SK-N-SH (cell line): ENCODE results near the gene GALNT18. TPM values are rescaled to one million over a fixed set of nuclear protein-coding genes. Genes with fewer than 3 reads are reported as not detected.

ENCODE experiments used
- CTCF ChIA-PET: fragments of 300-600, 350-600 bp; formaldehyde crosslinking; extraction: SDS; loops from one replicate; lab custom pipeline; 2021; lab: Yijun Ruan, JAX
- POLR2A ChIA-PET: fragments of 350-600 bp; sonication (Branson Sonifier 250); formaldehyde crosslinking; extraction: SDS; loops from one replicate; lab custom pipeline; 2020; ENCODE audit warnings: antibody characterized with exemption, inconsistent platforms; lab: Yijun Ruan, JAX
- DNase-seq: peaks from one replicate; pipeline ENCODE4 v3.0.0; 2012
- H2AFZ ChIP-seq: fragments of 200-600 bp; sonication (generic); 2 replicates; pipeline ENCODE4 v1.8.1; 2016; ENCODE audit warnings: antibody characterized with exemption, mild to moderate bottlenecking, low read depth
- H3F3A ChIP-seq: fragments of 200-600 bp; sonication (generic); replicated peaks from 2 replicates; pipeline ENCODE3; 2016; ENCODE audit warnings: antibody characterized with exemption, mild to moderate bottlenecking; ENCODE audit not compliant: insufficient read depth
- H3K27ac ChIP-seq, 2 experiments: fragments of 200-500 bp in 1 of 2; fragments of 200-600 bp in 1 of 2; sonication (Bioruptor generic) in 1 of 2; sonication (generic), shearing (Covaris generic) in 1 of 2; 2 replicates each; pipeline versions ENCODE4 v1.5.1 to v1.6.1; 2014 to 2016; ENCODE audit warnings: low read depth in 2 of 2, inconsistent platforms in 1 of 2, low read length in 1 of 2, mild to moderate bottlenecking in 1 of 2, mixed read lengths in 1 of 2
- H3K27me3 ChIP-seq: fragments of 200-600 bp; sonication (generic), shearing (Covaris generic); 2 replicates; pipeline ENCODE4 v1.6.1; 2016; ENCODE audit warnings: mixed run types; ENCODE audit not compliant: insufficient read depth
- H3K36me3 ChIP-seq, 2 experiments: fragments of 200-500 bp in 1 of 2; fragments of 200-600 bp in 1 of 2; sonication (Bioruptor generic) in 1 of 2; sonication (generic) in 1 of 2; replicated peaks in 1 of 2; 2 replicates each; pipeline versions ENCODE3 to v1.5.1; 2014 to 2016; ENCODE audit warnings: low read length in 1 of 2, mild to moderate bottlenecking in 1 of 2; ENCODE audit not compliant: insufficient read depth in 2 of 2, control insufficient read depth in 1 of 2
- H3K4me1 ChIP-seq, 2 experiments: fragments of 200-500 bp in 1 of 2; fragments of 200-600 bp in 1 of 2; sonication (Bioruptor generic) in 1 of 2; sonication (generic), shearing (Covaris generic) in 1 of 2; 2 replicates each; pipeline versions ENCODE4 v1.5.1 to v1.6.1; 2014 to 2016; ENCODE audit warnings: low read depth in 1 of 2, low read length in 1 of 2, mixed run types in 1 of 2; ENCODE audit not compliant: insufficient read depth in 2 of 2, control insufficient read depth in 1 of 2
- H3K4me2 ChIP-seq: fragments of 200-600 bp; sonication (generic), shearing (Covaris generic); 2 replicates; pipeline ENCODE4 v1.6.1; 2017; ENCODE audit warnings: mixed run types
- H3K4me3 ChIP-seq, 2 experiments: fragments of 200-500 bp in 1 of 2; fragments of 200-600 bp in 1 of 2; sonication (Bioruptor generic) in 1 of 2; sonication (generic), shearing (Covaris generic) in 1 of 2; 2 replicates each; pipeline versions ENCODE4 v1.5.1 to v1.8.1; 2014 to 2016; ENCODE audit warnings: low read depth in 2 of 2, inconsistent platforms in 1 of 2, low read length in 1 of 2, mild to moderate bottlenecking in 1 of 2, mixed read lengths in 1 of 2, moderate library complexity in 1 of 2
- H3K79me2 ChIP-seq: fragments of 200-600 bp; sonication (generic); 2 replicates; pipeline ENCODE4 v1.8.1; 2017; ENCODE audit warnings: mild to moderate bottlenecking; ENCODE audit not compliant: insufficient read depth
- H3K9ac ChIP-seq: fragments of 200-600 bp; sonication (generic); 2 replicates; pipeline ENCODE4 v1.6.1; 2017; ENCODE audit warnings: mixed run types
- H3K9me2 ChIP-seq: fragments of 200-600 bp; sonication (generic); 2 replicates; pipeline ENCODE4 v1.6.1; 2017; ENCODE audit warnings: mixed run types
- H3K9me3 ChIP-seq: fragments of 200-600 bp; sonication (generic); 2 replicates; pipeline ENCODE4 v1.6.1; 2017; ENCODE audit warnings: mixed run types, mild to moderate bottlenecking, moderate library complexity
- H4K20me1 ChIP-seq: fragments of 200-600 bp; sonication (generic); 2 replicates; pipeline ENCODE4 v1.6.1; 2017; ENCODE audit warnings: mild to moderate bottlenecking, mixed run types; ENCODE audit not compliant: insufficient read depth
- CHD2 ChIP-seq: fragments of 150-350 bp; IDR thresholded peaks from 2 replicates; pipeline ENCODE4 v1.6.1; 2018; ENCODE audit warnings: low read length; ENCODE audit not compliant: partially characterized antibody
- EP300 ChIP-seq, 2 experiments: IDR thresholded peaks; 2 replicates each; pipeline versions ENCODE4 v1.4.0 to v1.6.1; 2012; ENCODE audit warnings: borderline replicate concordance in 1 of 2, low read depth in 1 of 2, low read length in 1 of 2
- EZH2phosphoT487 ChIP-seq: fragments of 200-600 bp; sonication (generic); IDR thresholded peaks from 2 replicates; pipeline ENCODE4 v1.6.1; 2017; ENCODE audit warnings: low read depth, mixed run types, mild to moderate bottlenecking, antibody characterized with exemption, moderate library complexity, borderline replicate concordance
- MXI1 ChIP-seq: IDR thresholded peaks from 2 replicates; pipeline ENCODE4 v1.6.1; 2012; ENCODE audit warnings: mild to moderate bottlenecking, low read depth, low read length, improper control_type of control experiment
- NFIC ChIP-seq: IDR thresholded peaks from 2 replicates; pipeline ENCODE4 v1.4.0; 2012; ENCODE audit warnings: borderline replicate concordance
- NRF1 ChIP-seq: IDR thresholded peaks from 2 replicates; pipeline ENCODE4 v1.6.1; 2012; ENCODE audit warnings: low read depth, mild to moderate bottlenecking, low read length
- POLR2AphosphoS5 ChIP-seq: IDR thresholded peaks from 2 replicates; pipeline ENCODE4 v1.6.1; 2012; ENCODE audit warnings: low read depth, low read length
- RFX5 ChIP-seq: IDR thresholded peaks from 2 replicates; pipeline ENCODE4 v1.6.1; 2012; ENCODE audit warnings: mild to moderate bottlenecking, improper control_type of control experiment, low read length
- RXRA ChIP-seq: IDR thresholded peaks from 2 replicates; pipeline ENCODE4 v1.4.0; 2012; ENCODE audit warnings: low read depth, mild to moderate bottlenecking, borderline replicate concordance
- SIN3A ChIP-seq: IDR thresholded peaks from 2 replicates; pipeline ENCODE4 v1.6.1; 2012; ENCODE audit warnings: low read depth, mild to moderate bottlenecking, low read length, moderate library complexity, borderline replicate concordance
- TCF12 ChIP-seq: IDR thresholded peaks from 2 replicates; pipeline ENCODE4 v1.4.0; 2012
- TEAD4 ChIP-seq: IDR thresholded peaks from 2 replicates; pipeline ENCODE4 v1.4.0; 2012; ENCODE audit warnings: mild to moderate bottlenecking, borderline replicate concordance; ENCODE audit not compliant: insufficient read depth
- whole genome bisulfite sequencing: methylation state at CpG from one replicate; pipeline ENCODE4 v1.1.6; 2017; ENCODE audit warnings: low lambda C conversion rate; 5-methylcytosine and 5-hydroxymethylcytosine counted together
- polyA plus RNA-seq, 3 experiments: library from polyadenylated mRNA; depleted of rRNA; stranded (reverse); fragments of >200 nt; gene quantifications; 2 replicates each; pipeline ENCODE4 v1.2.3, GENCODE V29; 2012
- TF ChIP-seq, protein P1 (sequence below): fragments of 150-350 bp; IDR thresholded peaks from 2 replicates; pipeline ENCODE4 v1.6.1; 2016; ENCODE audit warnings: mild to moderate bottlenecking, low read depth, low read length
- TF ChIP-seq, protein P2 (sequence below): IDR thresholded peaks from 2 replicates; pipeline ENCODE4; 2012
- TF ChIP-seq, protein P3 (sequence below): IDR thresholded peaks from 2 replicates; pipeline ENCODE4 v1.4.0; 2012; ENCODE audit warnings: low read depth, borderline replicate concordance
- TF ChIP-seq, protein P4 (sequence below): fragments of 200-600 bp; sonication (generic); IDR thresholded peaks from 2 replicates; pipeline ENCODE4 v1.6.1; 2017; ENCODE audit warnings: antibody characterized with exemption, mild to moderate bottlenecking, moderate library complexity
- TF ChIP-seq, protein P5 (sequence below): fragments of 150-350 bp; IDR thresholded peaks from 2 replicates; pipeline ENCODE4 v1.6.1; 2017; ENCODE audit warnings: antibody characterized with exemption, low read length, low read depth, borderline replicate concordance

The GALNT18 gene
- polyA plus RNA-seq, 1 of the 3 experiments (the other 2 are of a cell fraction), result 0.64 TPM

DNA sequence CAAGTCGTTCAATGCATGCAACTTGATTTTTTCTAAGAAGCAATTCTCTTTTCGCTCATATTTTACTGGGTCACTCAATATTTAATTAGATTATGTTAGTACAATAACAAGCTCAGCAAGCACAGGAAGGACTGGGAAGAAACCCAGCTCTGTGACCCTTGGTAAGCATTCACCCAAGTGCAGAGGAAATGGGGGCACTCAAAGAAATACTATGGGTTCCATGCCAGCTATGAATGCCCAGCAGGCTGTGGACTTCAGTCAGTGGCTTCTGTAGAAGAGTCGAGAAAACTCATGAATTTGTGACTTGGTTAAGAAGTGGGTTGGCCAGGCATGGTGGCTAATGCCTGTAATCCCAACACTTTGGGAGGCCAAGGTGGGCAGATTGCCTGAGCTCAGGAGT is 123.6 kb downstream of the GALNT18 start:
- no peak overlapping the region for H2AFZ ChIP-seq
- no peaks in the 10 kb centered on the region for H3K9me2 ChIP-seq
- 47% methylated on average over 3 of the region's 3 CpGs for WGBS
- no peaks in the 10 kb centered on the region for H3K27me3 ChIP-seq
- no peaks in the 10 kb centered on the region for H3F3A ChIP-seq
- no peaks in the 10 kb centered on the region for H3K9me3 ChIP-seq
- TF ChIP-seq EZH2phosphoT487, result no peak
- TF ChIP-seq MXI1, result no peak
- no peak for TF ChIP-seq RFX5
- no peak for TF ChIP-seq POLR2AphosphoS5
- TF ChIP-seq NFIC, result no peak
- no peak for TF ChIP-seq EP300 (IDR thresholded peaks at IDR 0.05; ENCODE audit: borderline replicate concordance in 1 of 2, low read depth in 1 of 2, low read length in 1 of 2)
- TF ChIP-seq, protein P1, sequence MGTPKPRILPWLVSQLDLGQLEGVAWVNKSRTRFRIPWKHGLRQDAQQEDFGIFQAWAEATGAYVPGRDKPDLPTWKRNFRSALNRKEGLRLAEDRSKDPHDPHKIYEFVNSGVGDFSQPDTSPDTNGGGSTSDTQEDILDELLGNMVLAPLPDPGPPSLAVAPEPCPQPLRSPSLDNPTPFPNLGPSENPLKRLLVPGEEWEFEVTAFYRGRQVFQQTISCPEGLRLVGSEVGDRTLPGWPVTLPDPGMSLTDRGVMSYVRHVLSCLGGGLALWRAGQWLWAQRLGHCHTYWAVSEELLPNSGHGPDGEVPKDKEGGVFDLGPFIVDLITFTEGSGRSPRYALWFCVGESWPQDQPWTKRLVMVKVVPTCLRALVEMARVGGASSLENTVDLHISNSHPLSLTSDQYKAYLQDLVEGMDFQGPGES, result no peak
- TF ChIP-seq TCF12, result no peak
- TF ChIP-seq, all 33 proteins: peak for 0
- ChIA-PET CTCF (interaction anchor here (1.5 to 2.0 kb wide), 2 partner anchors 23 to 290 kb away, joined by 4 to 6 read pairs; no protein-coding TSS in a partner anchor), POLR2A (no interaction called here)
- Histone ChIP-seq H4K20me1 (no peaks in the 10 kb centered on the region), H3K79me2 (no peaks in the 10 kb centered on the region), H3K4me2 (no peak overlapping the region), H3K9ac (no peak overlapping the region), H3K4me3 (no peak overlapping the region), H3K27ac (no peak overlapping the region), H3K36me3 (no peaks in the 10 kb centered on the region), H3K4me1 (peaks cover 0 to 27% of the 10 kb centered on the region in 2 experiments; a peak in 2 of 4 replicates)
- DNase-seq, result no peak

DNA sequence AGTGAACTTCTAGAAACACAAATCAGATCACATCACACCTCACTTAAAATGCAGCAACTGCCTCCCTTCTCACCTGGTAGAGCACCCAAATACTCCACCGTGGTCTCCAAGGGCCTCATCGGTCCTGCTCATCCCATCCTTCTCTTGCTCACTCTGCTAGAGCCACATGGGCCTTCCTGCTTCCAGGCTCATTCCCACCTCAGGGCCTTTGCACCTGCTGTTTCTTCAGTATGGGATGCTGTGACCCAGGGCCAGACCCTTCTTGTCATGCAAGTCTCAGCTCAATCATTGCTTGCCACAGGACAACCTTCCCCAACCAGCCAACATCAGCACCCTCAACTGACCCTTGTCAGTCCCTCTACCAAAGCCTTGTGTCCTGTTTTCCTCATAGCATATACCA is 124.9 kb downstream of the GALNT18 start:
- POLR2A ChIA-PET, result no interaction called here
- Histone ChIP-seq H3K4me2 (no peak overlapping the region), H3F3A (no peaks in the 10 kb centered on the region), H3K9me2 (no peaks in the 10 kb centered on the region), H3K4me1 (peaks cover 0 to 14% of the 10 kb centered on the region in 2 experiments; a peak in 1 of 4 replicates), H3K27me3 (no peaks in the 10 kb centered on the region), H2AFZ (no peak overlapping the region), H3K36me3 (no peaks in the 10 kb centered on the region), H3K4me3 (no peak overlapping the region), H4K20me1 (no peaks in the 10 kb centered on the region), H3K79me2 (no peaks in the 10 kb centered on the region), H3K9me3 (no peaks in the 10 kb centered on the region), H3K9ac (no peak overlapping the region), H3K27ac (no peak overlapping the region)
- WGBS, result 50% methylated on average over 2 of the region's 2 CpGs
- CTCF ChIA-PET, result interaction anchor here (0.9 to 2.0 kb wide), 2 partner anchors 21 to 30 kb away, joined by 3 to 4 read pairs; no protein-coding TSS in a partner anchor
- no peak for DNase-seq
- no peak for TF ChIP-seq TEAD4
- TF ChIP-seq, protein P2, sequence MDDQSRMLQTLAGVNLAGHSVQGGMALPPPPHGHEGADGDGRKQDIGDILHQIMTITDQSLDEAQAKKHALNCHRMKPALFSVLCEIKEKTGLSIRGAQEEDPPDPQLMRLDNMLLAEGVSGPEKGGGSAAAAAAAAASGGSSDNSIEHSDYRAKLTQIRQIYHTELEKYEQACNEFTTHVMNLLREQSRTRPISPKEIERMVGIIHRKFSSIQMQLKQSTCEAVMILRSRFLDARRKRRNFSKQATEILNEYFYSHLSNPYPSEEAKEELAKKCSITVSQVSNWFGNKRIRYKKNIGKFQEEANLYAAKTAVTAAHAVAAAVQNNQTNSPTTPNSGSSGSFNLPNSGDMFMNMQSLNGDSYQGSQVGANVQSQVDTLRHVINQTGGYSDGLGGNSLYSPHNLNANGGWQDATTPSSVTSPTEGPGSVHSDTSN, result no peak
- TF ChIP-seq SIN3A, result no peak
- no peak for TF ChIP-seq POLR2AphosphoS5
- TF ChIP-seq NRF1, result no peak
- TF ChIP-seq, protein P3, sequence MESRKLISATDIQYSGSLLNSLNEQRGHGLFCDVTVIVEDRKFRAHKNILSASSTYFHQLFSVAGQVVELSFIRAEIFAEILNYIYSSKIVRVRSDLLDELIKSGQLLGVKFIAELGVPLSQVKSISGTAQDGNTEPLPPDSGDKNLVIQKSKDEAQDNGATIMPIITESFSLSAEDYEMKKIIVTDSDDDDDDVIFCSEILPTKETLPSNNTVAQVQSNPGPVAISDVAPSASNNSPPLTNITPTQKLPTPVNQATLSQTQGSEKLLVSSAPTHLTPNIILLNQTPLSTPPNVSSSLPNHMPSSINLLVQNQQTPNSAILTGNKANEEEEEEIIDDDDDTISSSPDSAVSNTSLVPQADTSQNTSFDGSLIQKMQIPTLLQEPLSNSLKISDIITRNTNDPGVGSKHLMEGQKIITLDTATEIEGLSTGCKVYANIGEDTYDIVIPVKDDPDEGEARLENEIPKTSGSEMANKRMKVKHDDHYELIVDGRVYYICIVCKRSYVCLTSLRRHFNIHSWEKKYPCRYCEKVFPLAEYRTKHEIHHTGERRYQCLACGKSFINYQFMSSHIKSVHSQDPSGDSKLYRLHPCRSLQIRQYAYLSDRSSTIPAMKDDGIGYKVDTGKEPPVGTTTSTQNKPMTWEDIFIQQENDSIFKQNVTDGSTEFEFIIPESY, result no peak
- no peak for TF ChIP-seq CHD2
- no peak for TF ChIP-seq RXRA
- TF ChIP-seq, protein P4, sequence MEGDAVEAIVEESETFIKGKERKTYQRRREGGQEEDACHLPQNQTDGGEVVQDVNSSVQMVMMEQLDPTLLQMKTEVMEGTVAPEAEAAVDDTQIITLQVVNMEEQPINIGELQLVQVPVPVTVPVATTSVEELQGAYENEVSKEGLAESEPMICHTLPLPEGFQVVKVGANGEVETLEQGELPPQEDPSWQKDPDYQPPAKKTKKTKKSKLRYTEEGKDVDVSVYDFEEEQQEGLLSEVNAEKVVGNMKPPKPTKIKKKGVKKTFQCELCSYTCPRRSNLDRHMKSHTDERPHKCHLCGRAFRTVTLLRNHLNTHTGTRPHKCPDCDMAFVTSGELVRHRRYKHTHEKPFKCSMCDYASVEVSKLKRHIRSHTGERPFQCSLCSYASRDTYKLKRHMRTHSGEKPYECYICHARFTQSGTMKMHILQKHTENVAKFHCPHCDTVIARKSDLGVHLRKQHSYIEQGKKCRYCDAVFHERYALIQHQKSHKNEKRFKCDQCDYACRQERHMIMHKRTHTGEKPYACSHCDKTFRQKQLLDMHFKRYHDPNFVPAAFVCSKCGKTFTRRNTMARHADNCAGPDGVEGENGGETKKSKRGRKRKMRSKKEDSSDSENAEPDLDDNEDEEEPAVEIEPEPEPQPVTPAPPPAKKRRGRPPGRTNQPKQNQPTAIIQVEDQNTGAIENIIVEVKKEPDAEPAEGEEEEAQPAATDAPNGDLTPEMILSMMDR, result no peak
- TF ChIP-seq EZH2phosphoT487, result no peak
- TF ChIP-seq, protein P5, sequence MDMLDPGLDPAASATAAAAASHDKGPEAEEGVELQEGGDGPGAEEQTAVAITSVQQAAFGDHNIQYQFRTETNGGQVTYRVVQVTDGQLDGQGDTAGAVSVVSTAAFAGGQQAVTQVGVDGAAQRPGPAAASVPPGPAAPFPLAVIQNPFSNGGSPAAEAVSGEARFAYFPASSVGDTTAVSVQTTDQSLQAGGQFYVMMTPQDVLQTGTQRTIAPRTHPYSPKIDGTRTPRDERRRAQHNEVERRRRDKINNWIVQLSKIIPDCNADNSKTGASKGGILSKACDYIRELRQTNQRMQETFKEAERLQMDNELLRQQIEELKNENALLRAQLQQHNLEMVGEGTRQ, result no peak
